Neural cell (in vitro differentiated cells): ENCODE data around the gene PCTP. TPM values are rescaled to one million over a fixed set of nuclear protein-coding genes. Genes with fewer than 3 reads are reported as not detected.

Experiments
- H2AFZ ChIP-seq: fragments of 200-600, 300-800 bp; sonication (generic), shearing (Covaris generic); 2 replicates; pipeline ENCODE4 v1.6.0; 2014; ENCODE audit warnings: low read depth, mild to moderate bottlenecking, antibody characterized with exemption, low read length, moderate library complexity
- H3F3A ChIP-seq: fragments of 200-600 bp; shearing (Covaris generic); 2 replicates; pipeline ENCODE4 v1.6.1; 2016; ENCODE audit warnings: mild to moderate bottlenecking, moderate library complexity, mixed read lengths, antibody characterized with exemption, low read length; ENCODE audit not compliant: insufficient read depth, poor library complexity, severe bottlenecking
- H3K27ac ChIP-seq: fragments of 200-600, 300-800 bp; sonication (generic), shearing (Covaris generic); 2 replicates; pipeline ENCODE4 v1.5.1; 2014; ENCODE audit warnings: mild to moderate bottlenecking, low read length, moderate library complexity
- H3K27me3 ChIP-seq: fragments of 300-800, 200-600 bp; sonication (generic), shearing (Covaris generic); 2 replicates; pipeline ENCODE4 v1.6.0; 2014; ENCODE audit warnings: mild to moderate bottlenecking, low read depth, low read length, moderate library complexity; ENCODE audit not compliant: insufficient read depth
- H3K36me3 ChIP-seq: fragments of 300-800, 200-600 bp; sonication (generic), shearing (Covaris generic); 2 replicates; pipeline ENCODE4 v1.5.1; 2014; ENCODE audit warnings: mild to moderate bottlenecking, antibody characterized with exemption, low read length, moderate library complexity; ENCODE audit not compliant: insufficient read depth
- H3K4me2 ChIP-seq: fragments of 300-800, 200-600 bp; sonication (generic), shearing (Covaris generic); 2 replicates; pipeline ENCODE4 v1.6.0; 2014; ENCODE audit warnings: mild to moderate bottlenecking, low read length
- H3K4me3 ChIP-seq: fragments of 300-800, 200-600 bp; sonication (generic), shearing (Covaris generic); 2 replicates; pipeline ENCODE4 v1.5.1; 2014; ENCODE audit warnings: mild to moderate bottlenecking, low read length, moderate library complexity
- H3K79me2 ChIP-seq: fragments of 200-600 bp; shearing (Covaris generic); replicated peaks from 2 replicates; pipeline ENCODE4 v1.6.0; 2014; ENCODE audit warnings: mild to moderate bottlenecking, low read length, moderate library complexity; ENCODE audit not compliant: insufficient read depth
- H3K9ac ChIP-seq: fragments of 300-800, 200-600 bp; sonication (generic), shearing (Covaris generic); 2 replicates; pipeline ENCODE4 v1.6.1; 2016; ENCODE audit warnings: mild to moderate bottlenecking, low read length, mixed read lengths
- H3K9me2 ChIP-seq: fragments of 200-600 bp; shearing (Covaris generic); 2 replicates; pipeline ENCODE4 v1.6.1; 2016; ENCODE audit warnings: mild to moderate bottlenecking, low read length, mixed read lengths; ENCODE audit not compliant: insufficient read depth
- H3K9me3 ChIP-seq: fragments of 200-600, 300-800 bp; sonication (generic), shearing (Covaris generic); 2 replicates; pipeline ENCODE4 v1.6.1; 2016; ENCODE audit warnings: mild to moderate bottlenecking, mixed run types, low read length, moderate library complexity, mixed read lengths
- H4K20me1 ChIP-seq: fragments of 200-600 bp; shearing (Covaris generic); 2 replicates; pipeline ENCODE4 v1.6.1; 2016; ENCODE audit warnings: mild to moderate bottlenecking, mixed run types; ENCODE audit not compliant: insufficient read depth
- CTCF ChIP-seq: fragments of 450-650 bp; IDR thresholded peaks from 2 replicates; pipeline ENCODE4 v1.5.1; 2014; ENCODE audit warnings: antibody characterized with exemption, mild to moderate bottlenecking, moderate library complexity; ENCODE audit not compliant: poor library complexity, severe bottlenecking
- EP300 ChIP-seq: fragments of 450-650 bp; conservative IDR thresholded peaks from 2 replicates; pipeline ENCODE4 v1.6.1; 2014; ENCODE audit warnings: antibody characterized with exemption, mild to moderate bottlenecking, moderate library complexity; ENCODE audit not compliant: poor library complexity, severe bottlenecking
- EZH2 ChIP-seq: fragments of 200-600, 300-800 bp; shearing (Covaris generic), sonication (generic); IDR thresholded peaks from 2 replicates; pipeline ENCODE4 v1.6.1; 2014; ENCODE audit warnings: antibody characterized with exemption, low read length, borderline replicate concordance, mild to moderate bottlenecking; ENCODE audit not compliant: insufficient read depth, poor library complexity, severe bottlenecking
- MXI1 ChIP-seq: fragments of 450-650 bp; conservative IDR thresholded peaks from 2 replicates; pipeline ENCODE4 v1.6.1; 2014; ENCODE audit warnings: antibody characterized with exemption, mild to moderate bottlenecking; ENCODE audit not compliant: poor library complexity, severe bottlenecking
- POLR2AphosphoS5 ChIP-seq: IDR thresholded peaks from 2 replicates; pipeline ENCODE4 v1.6.1; 2012
- RAD21 ChIP-seq: fragments of 450-650 bp; conservative IDR thresholded peaks from 2 replicates; pipeline ENCODE4 v1.6.1; 2014; ENCODE audit warnings: antibody characterized with exemption, mild to moderate bottlenecking, moderate library complexity
- REST ChIP-seq: IDR thresholded peaks from 2 replicates; pipeline ENCODE4 v1.6.1; 2012; ENCODE audit warnings: borderline replicate concordance
- TAF1 ChIP-seq: IDR thresholded peaks from 2 replicates; pipeline ENCODE4 v1.6.1; 2012; ENCODE audit warnings: low read depth
- polyA plus RNA-seq: library from polyadenylated mRNA; depleted of rRNA; stranded (reverse); fragments of >200 nt; gene quantifications from 2 replicates; pipeline ENCODE4 v1.2.3, GENCODE V29; 2014

Gene PCTP
- polyA plus RNA-seq, 1 donor from 2014 or later: 3.9 TPM

- Histone ChIP-seq H4K20me1 (no peaks in the 10 kb centered on the region), H3K9ac (no peak overlapping the region), H3K27ac (no peak overlapping the region), H3F3A (no peaks in the 10 kb centered on the region), H2AFZ (no peak overlapping the region), H3K36me3 (no peaks in the 10 kb centered on the region), H3K4me3 (no peak overlapping the region), H3K79me2 (no peaks in the 10 kb centered on the region), H3K9me3 (no peaks in the 10 kb centered on the region), H3K4me2 (no peak overlapping the region), H3K9me2 (no peaks in the 10 kb centered on the region), H3K27me3 (no peaks in the 10 kb centered on the region)
- TF ChIP-seq RAD21: no peak
- no peak for TF ChIP-seq POLR2AphosphoS5
- TF ChIP-seq TAF1: no peak
- TF ChIP-seq MXI1: no peak
- TF ChIP-seq EP300: no peak
- TF ChIP-seq EZH2: no peak
- no peak for TF ChIP-seq REST
- peak; percentile 22 for TF ChIP-seq CTCF
These were observed 74.4 kb downstream of the PCTP start for GRCh38 chr17:55825213-55825612.

Other genes with a start within 250 kb of the PCTP start
- not detected in 2 replicates for gene SMIM36, start 239.6 kb upstream of the PCTP start, polyA plus RNA-seq
- gene TMEM100, start 28.2 kb upstream of the PCTP start, polyA plus RNA-seq: not detected in 2 replicates